NCI-H1694 (cell line): Measurements from ENCODE around the gene SLF1.

Experiments used
- DNase-seq: peaks from one replicate; lab custom pipeline; 2025; lab: John Stamatoyannopoulos, UW

SLF1 gene

DNA sequence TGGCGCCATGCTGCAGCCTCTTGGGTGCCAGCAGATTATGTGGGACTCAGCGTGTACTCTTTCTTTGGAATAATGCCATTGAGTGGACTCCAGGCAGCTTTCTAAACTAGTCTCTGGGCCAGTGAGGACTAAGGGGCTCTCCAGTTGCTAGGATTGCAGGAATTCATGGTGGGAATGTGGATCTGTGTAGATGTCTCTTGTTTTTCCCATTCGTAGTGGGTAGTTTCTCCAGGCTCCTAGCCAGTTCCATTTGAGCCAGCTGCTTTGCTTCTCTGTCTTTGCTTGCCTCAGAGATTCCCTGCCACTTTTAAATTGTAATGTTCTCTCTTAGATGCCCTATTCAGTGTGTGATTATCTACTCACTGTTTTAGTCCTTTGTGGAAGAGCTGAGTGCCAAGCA, 42.6 kb downstream of the SLF1 start:
- no peak for DNase-seq

DNA sequence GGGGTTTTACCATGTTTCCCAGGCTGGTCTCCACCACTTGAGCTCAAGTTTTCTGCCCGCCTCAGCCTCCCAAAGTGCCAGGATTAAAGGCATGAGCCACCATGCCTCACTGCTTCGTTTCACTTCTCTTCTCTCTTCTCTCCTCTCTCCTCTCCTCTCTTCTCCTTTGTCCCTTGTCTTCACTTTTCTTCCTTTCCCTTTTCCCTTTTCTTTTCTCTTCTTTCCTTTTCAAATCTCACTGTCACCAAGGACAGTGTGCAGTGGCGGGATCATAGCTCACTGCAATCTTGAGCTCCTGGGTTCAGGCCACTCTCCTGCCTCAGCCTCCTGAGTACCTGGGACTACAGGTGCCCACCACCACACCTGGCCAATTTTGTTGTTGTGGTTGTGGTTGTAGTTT, 49.5 kb downstream of the SLF1 start:
- no peak for DNase-seq

DNA sequence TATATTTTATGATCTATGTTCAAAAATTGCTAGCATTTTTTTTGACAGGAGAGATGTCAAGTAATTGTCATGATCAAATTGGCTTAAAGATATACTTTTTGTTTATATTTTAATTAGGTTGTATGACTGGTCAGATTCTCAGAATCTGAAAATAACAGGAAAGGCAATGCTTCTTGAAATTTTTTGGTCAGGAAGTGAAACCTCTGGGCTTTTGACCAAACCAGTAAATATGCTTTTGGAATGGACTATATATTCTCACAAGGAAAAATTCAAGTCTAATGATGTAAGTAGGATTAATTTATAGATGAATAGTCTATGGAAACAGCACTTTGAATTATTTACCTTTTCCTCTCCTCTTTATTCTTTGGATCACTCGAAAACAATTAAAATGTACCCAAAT, 52.3 kb downstream of the SLF1 start:
- DNase-seq: no peak

DNA sequence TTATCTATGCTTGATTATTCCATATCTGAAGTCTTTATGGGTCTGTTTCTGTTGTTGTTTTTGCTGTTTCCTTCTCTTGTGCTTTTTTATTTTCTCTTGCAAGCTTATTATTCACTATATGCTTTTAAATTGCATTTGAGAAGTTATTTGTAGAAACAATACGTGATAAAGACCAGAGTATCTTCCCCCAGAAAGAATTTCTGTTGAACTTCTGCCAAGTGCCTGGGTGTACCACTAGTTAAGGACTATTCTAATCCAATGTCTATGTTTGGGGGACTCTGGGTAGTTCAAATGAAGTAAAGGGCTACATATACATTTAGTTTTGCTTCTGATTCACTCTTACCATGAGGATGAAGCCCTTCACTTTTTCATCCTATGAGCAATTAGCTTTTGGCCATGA, 54.3 kb downstream of the SLF1 start:
- no peak for DNase-seq

DNA sequence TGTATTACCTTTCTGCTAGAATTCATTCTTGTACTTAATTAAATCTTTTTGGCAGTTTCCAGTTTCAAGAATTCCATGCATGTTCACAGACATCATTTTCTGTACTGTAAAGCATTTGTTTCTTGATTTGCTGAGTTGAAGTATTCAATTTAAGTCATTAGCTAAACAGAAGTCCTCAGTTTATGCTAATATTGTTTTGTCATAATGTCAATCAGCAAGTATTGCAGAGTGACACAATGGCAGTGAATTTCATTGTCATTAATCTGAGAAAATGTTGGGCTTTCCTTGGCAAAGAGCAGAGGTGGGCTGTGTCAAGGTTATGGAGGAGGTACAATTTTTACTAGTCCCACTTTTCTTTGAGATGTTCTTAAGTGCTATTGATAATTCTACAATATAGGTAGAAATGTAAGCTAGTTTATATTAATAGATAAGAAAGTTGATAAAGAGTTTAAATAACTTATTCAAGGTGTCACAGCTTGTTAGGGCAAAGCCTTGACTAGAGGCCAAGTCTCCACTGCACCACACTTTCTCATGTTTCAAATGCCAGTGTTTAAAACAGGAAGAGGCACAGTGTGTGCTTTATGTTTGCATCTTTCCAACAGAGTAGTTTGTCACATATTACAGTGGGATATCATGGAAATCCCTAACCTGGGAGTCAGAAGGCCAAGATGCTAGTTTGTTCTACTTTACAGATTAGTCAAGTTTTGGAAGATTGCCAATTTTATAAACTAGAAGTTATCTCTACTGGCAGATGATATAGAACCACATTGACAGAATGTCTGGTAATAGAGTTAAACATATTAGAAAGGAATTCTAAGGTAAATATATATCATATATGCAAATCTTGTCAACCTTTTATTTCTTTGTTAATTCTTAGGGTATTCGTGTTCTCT, 56.3 kb downstream of the SLF1 start:
- DNase-seq: no peak

DNA sequence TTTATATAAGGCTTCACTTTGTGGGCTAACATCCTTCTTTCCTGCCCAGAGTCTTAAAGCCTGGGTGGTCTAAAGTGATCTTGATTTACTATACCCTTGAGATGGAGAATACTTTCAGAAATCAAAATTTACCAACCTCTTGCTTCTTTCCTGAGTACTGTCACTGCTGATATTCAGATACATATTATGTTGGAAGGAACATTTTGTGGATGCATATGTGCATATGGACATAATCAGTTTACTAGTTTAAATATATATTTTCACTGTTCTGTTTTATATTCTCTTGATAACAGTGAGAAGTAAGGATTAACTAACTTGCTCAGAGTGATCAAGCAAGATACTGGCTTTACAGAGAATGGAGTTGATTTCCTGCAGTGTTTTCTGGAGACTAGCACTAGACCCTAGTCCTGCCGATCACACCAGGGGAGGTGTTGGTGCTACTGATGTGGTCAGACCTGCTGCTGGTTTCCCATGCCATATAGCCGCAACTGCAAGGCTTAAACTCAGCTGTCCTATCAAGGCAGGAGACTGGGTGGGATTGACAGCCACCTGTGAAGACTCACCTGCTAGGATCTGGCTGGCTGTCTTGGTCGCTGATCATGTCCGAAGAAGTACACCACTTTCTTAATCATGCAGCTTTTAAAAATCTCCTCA, 57.6 kb downstream of the SLF1 start:
- DNase-seq: no peak

DNA sequence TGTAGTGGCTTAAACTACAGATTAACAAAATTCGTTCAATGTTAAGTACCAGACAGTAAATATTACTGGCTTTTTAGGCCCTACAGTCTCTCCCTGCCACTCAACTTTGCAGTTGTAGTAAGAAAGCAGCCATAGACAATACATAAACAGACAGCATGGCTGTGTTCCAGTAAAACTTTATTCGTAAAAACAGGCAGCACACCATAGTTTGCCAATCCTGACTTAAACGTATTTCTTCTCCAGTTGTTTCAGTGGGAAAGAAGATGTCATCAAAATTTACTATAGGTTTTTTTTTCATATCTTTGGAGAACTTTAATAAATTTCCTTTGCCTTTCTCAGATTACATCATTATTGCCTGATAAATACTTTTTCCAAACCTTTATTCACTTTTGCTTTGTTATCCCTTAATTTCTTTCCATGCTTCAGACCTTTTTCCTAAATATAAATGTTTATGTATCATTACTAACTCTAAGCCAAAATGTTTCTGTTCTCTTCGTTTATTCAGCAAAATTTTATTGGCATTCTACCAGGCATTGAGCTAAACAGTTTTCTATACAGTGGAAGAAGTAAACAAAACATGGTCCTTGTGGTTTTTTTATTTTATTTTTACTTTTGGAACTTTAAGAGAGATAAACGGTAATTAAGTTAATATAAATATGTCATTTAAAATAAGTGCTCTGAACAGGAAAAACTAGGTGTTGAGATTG, 64.5 kb downstream of the SLF1 start:
- no peak for DNase-seq

DNA sequence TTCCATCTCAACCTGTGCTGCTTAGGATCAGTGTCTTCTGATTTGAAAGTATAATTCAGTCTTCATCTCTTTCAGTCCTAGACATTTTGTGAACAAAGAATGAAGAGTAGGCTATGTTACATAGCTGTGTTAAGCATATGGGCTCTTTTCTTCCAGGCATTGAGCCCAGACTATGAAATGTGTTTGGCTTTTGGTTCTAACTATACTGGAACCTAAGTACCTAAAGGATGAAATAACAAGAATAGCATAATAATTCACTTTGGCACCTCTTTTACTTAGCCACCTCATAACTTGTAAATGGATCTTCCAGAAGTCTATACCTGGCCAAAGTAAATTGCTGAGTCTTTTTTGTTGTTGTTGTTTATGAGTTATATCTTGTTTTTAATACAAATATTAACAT, 71.4 kb downstream of the SLF1 start:
- DNase-seq: peak; percentile 5

DNA sequence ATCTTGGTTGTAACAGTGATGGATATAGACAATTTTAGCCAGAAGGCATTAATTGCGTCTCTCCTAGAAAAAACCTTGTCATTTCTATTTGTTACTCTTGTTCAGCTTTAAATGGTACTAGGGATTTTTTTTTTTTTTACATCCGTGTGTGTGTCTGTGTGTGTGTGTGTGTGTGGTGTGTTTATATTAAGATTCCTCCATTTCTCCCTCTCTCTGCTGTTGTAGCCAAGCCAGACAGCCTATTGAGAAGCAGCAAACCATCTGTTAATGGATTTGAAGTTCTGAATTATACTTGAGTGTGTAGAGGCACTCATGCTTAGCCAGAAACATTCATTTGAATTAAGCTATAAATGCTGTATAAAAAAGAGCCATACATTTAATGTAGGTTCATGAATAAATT, 72.3 kb downstream of the SLF1 start:
- DNase-seq: no peak

DNA sequence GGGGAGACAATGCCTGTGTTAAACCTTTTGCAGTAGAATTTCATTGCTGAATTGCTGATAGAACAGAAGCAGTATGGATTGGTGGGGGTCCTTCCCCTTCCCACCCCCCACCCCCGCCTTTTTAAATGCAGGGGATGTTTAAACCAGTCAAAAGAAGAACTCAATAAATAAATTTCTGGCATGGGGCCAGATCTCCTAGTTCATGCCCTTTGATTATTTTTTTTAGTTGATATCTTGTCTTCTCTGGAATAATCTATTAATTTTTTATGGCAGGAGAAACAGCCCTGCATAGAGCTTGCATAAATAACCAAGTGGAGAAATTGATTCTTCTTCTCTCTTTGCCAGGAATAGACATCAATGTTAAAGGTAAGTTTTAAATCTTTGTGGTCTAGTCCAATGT, 72.8 kb downstream of the SLF1 start:
- peak; percentile 30 for DNase-seq

DNA sequence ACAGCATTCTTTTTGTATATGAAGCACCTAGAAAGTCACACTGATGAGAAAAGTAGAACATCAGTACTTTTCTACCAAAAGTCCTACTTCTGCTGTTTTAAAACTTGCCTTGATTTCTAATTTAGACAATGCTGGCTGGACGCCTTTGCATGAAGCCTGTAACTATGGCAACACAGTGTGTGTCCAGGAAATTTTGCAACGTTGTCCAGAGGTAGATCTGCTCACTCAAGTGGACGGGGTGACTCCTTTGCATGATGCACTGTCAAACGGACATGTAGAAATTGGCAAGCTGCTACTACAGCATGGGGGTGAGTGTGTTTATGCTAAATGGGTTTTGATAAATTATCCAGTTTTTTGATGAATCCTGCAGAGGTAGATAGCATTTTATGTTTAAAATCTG, 73.5 kb downstream of the SLF1 start:
- DNase-seq: no peak

DNA sequence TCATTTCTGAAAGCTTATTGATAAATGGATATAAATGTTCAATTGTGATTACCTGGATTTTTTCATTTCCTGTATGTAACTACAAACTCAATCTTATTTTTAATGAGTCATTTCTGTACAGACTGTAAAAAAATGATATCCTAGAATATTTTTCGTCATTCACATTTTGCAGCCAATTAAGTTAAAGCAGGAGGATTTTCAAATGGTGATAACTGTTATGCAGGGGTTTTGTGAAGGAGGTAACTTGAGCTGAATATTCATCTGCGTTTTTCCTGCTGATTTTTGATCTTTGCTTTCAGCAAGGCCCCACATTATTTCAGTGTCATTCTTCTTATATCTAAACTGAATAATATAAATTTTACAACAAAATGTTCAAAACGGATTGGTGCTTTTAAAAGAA, 74.1 kb downstream of the SLF1 start:
- no peak for DNase-seq

DNA sequence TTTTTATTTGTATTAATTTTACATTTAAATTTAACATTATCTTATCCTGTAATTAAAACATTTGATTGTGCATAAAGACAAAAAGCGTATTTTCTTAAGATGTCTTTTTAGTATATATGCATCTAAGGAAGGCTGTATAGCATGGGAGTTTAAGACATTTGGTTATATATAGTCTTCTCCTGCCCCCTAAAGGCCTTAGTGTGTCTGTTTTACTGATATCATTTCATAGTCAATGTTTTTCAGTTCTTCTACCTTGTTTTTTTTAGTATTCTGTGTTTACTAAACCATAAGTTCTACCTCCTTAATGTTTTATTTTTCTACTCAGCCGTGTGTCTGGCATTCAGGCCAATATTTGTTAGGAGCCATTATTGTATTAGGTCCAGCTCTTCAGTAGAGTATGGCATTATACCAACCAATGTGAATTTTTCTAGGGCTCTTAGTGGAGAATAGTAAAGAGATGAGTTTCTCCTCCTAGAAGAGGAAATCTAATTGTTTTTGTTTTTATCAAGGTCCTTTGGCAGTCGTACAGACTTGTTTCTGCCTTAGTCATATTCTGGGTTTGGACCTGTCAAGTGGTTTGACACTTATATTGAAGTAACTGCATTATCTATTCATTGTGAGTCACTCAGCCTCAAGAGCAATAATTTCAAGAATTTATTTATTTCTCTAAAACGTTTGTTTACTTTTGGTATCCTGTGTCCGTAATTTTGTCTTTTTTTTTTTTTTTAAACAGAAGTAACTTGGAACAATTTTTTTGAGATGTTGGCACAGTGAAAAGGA, 74.8 kb downstream of the SLF1 start:
- peak; percentile 45 for DNase-seq

DNA sequence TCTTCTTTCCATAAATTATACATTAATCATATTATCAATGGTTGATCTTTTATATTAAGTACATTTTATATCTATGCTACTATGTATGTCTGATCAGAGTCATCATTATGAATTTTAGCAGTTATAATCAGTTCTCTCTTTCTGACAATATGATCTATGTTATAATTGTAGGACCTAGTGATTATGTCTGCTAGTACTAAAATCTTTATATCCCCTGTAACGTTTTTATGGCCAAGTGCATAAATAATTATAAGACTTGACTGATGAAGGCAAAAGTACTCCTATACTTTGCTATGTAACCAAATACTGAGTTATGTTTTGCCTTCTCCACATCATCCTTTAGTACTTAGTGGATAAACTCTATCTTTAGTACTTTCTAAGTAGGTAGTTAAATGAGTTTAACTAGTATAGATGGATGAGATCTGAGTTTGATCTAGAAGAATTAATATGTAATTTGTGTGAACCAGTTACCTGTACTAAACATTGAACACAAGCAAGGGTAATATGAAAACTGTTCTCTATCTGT, 75.4 kb downstream of the SLF1 start:
- DNase-seq: no peak

DNA sequence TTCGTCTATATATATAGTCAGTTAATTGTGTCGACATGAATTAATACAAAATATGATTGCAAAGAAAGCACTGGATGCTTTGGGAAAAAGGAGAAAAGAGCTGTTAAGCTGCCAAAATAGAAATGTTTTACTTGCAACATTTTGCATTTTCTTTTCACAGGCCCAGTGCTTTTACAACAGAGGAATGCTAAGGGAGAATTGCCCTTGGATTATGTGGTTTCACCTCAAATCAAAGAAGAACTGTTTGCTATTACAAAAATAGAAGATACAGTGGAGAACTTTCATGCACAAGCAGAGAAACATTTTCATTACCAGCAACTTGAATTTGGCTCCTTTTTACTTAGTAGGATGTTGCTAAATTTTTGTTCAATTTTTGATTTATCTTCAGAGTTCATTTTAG, 76.2 kb downstream of the SLF1 start:
- no peak for DNase-seq

DNA sequence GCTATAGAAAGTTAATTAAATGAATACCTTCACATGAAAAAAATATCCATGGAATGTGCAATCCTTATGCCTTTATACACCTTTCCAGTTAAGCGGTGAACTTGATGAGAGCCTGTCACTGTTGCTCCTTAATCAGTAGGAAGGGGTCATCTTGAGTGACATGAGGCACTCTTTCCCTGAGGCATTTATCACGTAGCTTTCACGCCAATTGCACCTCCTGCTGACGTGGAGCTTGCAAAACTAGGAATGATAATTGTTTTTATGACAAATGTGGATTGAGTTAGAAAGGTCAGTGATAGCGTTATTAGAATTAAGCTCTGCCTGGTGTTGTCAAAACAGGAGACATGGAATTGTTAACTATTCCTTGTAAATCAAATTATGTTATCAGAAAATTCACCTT, 79.7 kb downstream of the SLF1 start:
- no peak for DNase-seq

DNA sequence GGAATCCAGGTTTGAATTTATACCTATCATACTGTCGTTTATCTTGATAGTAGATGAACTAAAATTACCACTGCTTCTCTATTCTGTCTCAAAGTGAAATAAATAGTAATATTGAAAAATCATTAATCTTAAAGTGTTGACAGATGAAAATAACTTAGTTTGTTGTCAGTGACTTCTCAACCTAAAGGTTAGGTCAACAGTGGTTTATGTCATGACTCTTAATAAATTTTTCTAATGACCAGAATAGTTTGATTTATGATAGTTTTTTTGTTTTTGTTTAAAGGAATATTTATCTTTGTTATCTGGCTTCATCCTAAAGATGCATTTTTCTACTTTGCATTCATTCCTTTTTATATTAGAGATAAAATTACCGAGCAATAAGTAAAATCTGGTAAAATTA, 81.1 kb downstream of the SLF1 start:
- no peak for DNase-seq

DNA sequence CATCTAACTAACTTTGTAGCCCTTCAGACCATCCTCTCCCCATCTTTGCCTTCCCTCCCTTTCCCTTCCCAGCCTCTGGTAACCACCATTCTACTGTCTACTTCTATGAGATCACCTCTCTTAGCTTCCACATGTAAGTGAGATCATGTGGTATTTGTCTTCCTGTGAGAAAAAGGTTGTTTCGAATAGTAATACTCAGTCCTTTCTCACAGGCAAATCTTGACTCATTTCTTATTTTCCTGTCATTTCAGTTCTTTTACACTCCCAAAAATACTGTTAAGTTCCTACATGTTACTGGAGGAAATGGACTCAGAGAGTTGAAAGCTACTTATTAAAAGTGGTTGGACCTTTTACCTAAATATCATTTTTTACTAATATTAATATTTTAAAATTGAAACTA, 82.1 kb downstream of the SLF1 start:
- no peak for DNase-seq

DNA sequence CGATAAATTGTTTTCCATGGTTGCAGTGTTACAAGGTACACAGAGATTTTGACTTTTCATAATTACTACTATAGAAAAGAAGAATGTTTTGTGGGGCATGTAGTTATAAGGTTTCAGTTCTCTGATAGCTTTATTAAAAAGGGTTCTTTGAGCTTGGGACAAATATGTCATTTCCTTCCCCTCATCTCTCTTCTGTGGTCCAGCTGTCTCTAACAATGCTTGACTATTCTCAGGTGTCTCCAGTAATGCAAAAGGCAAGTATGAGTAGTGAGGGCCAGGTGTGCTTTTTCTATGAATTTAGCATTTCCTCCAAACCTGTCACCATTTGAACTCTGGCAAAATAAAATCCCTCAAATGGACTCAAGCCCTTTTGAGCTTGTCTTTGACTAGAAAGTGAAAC, 84.3 kb downstream of the SLF1 start:
- DNase-seq: no peak

DNA sequence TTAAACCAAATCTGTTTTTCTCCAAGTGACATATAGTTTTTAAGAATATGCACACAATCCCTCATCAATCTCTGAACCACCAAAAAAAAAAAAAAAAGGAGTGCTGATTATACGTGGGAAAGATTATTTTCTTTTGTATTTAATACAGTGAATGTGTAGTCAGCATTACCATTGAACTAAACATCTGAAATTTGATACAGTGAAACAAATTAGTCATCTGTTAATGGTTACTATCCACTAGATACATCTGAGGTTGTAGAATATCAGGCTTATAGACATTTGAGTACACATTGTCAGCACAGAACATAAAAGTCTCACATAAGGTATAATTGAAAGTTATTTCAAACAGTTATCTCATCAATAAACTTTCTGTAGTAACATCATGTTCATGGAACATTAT, 87.0 kb downstream of the SLF1 start:
- DNase-seq: no peak

DNA sequence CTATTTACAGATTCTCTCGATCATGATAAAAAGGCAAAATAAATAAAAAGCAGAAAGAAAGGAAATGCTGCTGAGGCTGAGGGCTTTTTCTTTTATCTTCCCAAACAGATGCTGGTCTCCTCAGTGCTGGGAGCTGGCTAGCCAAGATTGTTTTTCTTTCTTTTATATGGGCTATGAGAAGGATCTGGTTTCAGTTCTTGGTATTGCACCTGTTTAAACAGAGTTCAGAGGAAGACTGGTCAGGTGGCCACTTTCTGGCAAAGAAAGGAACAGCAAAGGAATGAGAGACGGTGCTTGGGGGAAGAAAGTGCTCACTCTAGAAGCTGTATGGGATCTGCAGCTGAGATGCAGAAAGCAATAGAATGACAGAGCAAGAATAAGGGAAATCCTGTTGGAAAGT, 88.9 kb downstream of the SLF1 start:
- no peak for DNase-seq

DNA sequence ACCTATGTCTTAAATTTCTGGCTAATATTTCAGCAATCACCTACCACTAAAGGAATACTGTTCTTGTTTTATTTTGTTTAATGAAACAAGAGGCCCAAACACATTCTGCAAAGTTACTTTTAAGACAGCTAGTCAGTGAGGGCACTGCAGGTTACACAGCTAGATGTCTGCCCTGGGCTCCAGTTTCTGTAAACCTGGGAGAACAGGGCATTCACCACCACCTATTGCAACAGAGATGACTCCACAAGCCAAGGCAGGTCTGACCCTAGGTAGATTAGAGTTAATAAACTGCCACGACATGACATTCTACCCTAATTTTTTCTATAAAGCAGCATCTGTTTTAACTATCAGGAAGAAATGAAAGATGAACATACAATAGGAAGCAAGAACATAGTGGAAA, 90.8 kb downstream of the SLF1 start:
- no peak for DNase-seq
